Endothelial cell of umbilical vein (primary cell): ENCODE data around the gene SNRPN. TPM values are rescaled to one million over a fixed set of nuclear protein-coding genes. Genes with fewer than 3 reads are reported as not detected.

Source experiments
- BruUV-seq: library from RNA; stranded (reverse); fragments of 400-500 nt; replicated peaks from 2 replicates; lab custom pipeline; 2021; lab: Mats Ljungman, UMichigan
- CTCF ChIA-PET: fragments of 300-600, 350-600 bp; sonication (Branson Sonifier 250); formaldehyde crosslinking; loops from one replicate; lab custom pipeline; 2021; ENCODE audit warnings: antibody characterized with exemption, inconsistent platforms; lab: Charles Lee
- POLR2A ChIA-PET: fragments of 300-600, 350-600 bp; sonication (Branson Sonifier 250); formaldehyde crosslinking; loops from one replicate; lab custom pipeline; 2021; ENCODE audit warnings: antibody characterized with exemption, inconsistent platforms; lab: Charles Lee
- DNase-seq: peaks from one replicate; pipeline ENCODE4 v3.0.0-alpha.2; 2011; ENCODE audit warnings: low read depth, low spot score
- FAIRE-seq: peaks from 2 replicates; lab custom pipeline; 2011; peaks lifted over from hg19 to GRCh38; lab: Jason Lieb, UNC
- H2AFZ ChIP-seq: 2 replicates; pipeline ENCODE4 v1.6.0; 2012; ENCODE audit warnings: low read depth, low read length, control low read depth, inconsistent platforms
- H3K27ac ChIP-seq: 2 replicates; pipeline ENCODE4 v1.5.1; 2011; ENCODE audit warnings: low read depth, mild to moderate bottlenecking, control low read depth, low read length, moderate library complexity; ENCODE audit not compliant: insufficient read depth
- H3K27me3 ChIP-seq, 2 experiments: 2 replicates each; pipeline versions ENCODE4 v1.6.0 to v1.6.1; 2011; ENCODE audit warnings: low read length in 2 of 2, mixed read lengths in 1 of 2; ENCODE audit not compliant: control insufficient read depth in 2 of 2, insufficient read depth in 2 of 2
- H3K36me3 ChIP-seq, 2 experiments: 2 replicates in 1 of 2; 3 replicates in 1 of 2; pipeline ENCODE4 v1.5.1; 2011; ENCODE audit warnings: low read length in 2 of 2, mild to moderate bottlenecking in 1 of 2, moderate library complexity in 1 of 2; ENCODE audit not compliant: control insufficient read depth in 2 of 2, insufficient read depth in 2 of 2; ENCODE audit errors: extremely low read depth in 1 of 2
- H3K4me1 ChIP-seq: 3 replicates; pipeline ENCODE4 v1.5.1; 2011; ENCODE audit warnings: mild to moderate bottlenecking, low read length; ENCODE audit not compliant: control insufficient read depth, insufficient read depth; ENCODE audit errors: extremely low read depth
- H3K4me2 ChIP-seq: 2 replicates; pipeline ENCODE4 v1.6.1; 2011; ENCODE audit warnings: low read length, control low read depth, mixed read lengths; ENCODE audit not compliant: insufficient read depth
- H3K4me3 ChIP-seq, 3 experiments: fragments of 200-600 bp in 1 of 3; sonication (generic), shearing (Covaris generic) in 1 of 3; replicated peaks in 1 of 3; 2 replicates each; pipeline ENCODE4 v1.5.1; 2011 to 2016; ENCODE audit warnings: control low read depth in 3 of 3, low read length in 3 of 3, mild to moderate bottlenecking in 2 of 3, inconsistent platforms in 1 of 3, low read depth in 1 of 3, moderate library complexity in 1 of 3; ENCODE audit not compliant: insufficient read depth in 1 of 3
- H3K79me2 ChIP-seq: 2 replicates; pipeline ENCODE4 v1.6.0; 2012; ENCODE audit warnings: low read length, inconsistent platforms; ENCODE audit not compliant: control insufficient read depth, insufficient read depth
- H3K9ac ChIP-seq: replicated peaks from 2 replicates; pipeline ENCODE3; 2011; ENCODE audit warnings: low read length, control low read depth; ENCODE audit not compliant: insufficient read depth; ENCODE audit errors: extremely low read depth
- H3K9me1 ChIP-seq: replicated peaks from 3 replicates; pipeline ENCODE4 v1.6.0; 2011; ENCODE audit warnings: mild to moderate bottlenecking, low read length; ENCODE audit not compliant: control insufficient read depth, insufficient read depth; ENCODE audit errors: extremely low read depth
- H3K9me3 ChIP-seq: replicated peaks from 2 replicates; pipeline ENCODE4 v1.5.1; 2012; ENCODE audit warnings: low read length, inconsistent platforms; ENCODE audit not compliant: control insufficient read depth, insufficient read depth
- H4K20me1 ChIP-seq: replicated peaks from 2 replicates; pipeline ENCODE3; 2011; ENCODE audit warnings: mild to moderate bottlenecking, low read length; ENCODE audit not compliant: control insufficient read depth, insufficient read depth; ENCODE audit errors: extremely low read depth
- EZH2 ChIP-seq: IDR thresholded peaks from 2 replicates; pipeline ENCODE4 v1.6.1; 2012; ENCODE audit warnings: borderline replicate concordance, low read depth, mild to moderate bottlenecking, moderate library complexity, low read length, inconsistent platforms; ENCODE audit not compliant: severe bottlenecking
- FOS ChIP-seq: IDR thresholded peaks from 2 replicates; pipeline ENCODE4 v1.6.1; 2011; ENCODE audit warnings: mild to moderate bottlenecking, low read length, moderate library complexity, borderline replicate concordance; ENCODE audit not compliant: insufficient read depth
- GATA2 ChIP-seq: IDR thresholded peaks from 2 replicates; pipeline ENCODE4 v1.7.0; 2011; ENCODE audit warnings: low read depth, mild to moderate bottlenecking, moderate library complexity, mixed read lengths, low read length; ENCODE audit not compliant: insufficient read length, insufficient read depth
- JUN ChIP-seq: IDR thresholded peaks from 2 replicates; pipeline ENCODE4 v1.6.1; 2011; ENCODE audit warnings: borderline replicate concordance, low read depth; ENCODE audit not compliant: insufficient read length, insufficient read depth
- MYC ChIP-seq: IDR thresholded peaks from one replicate; pipeline ENCODE4 v1.6.1; 2011; ENCODE audit warnings: mild to moderate bottlenecking, low read depth, low read length
- POLR2A ChIP-seq: IDR thresholded peaks from 2 replicates; pipeline ENCODE4 v1.6.1; 2012; ENCODE audit warnings: low read depth, mild to moderate bottlenecking, control low read depth, low read length
- POLR2AphosphoS5 ChIP-seq: IDR thresholded peaks from 2 replicates; pipeline ENCODE4 v1.6.1; 2012; ENCODE audit warnings: low read depth, mild to moderate bottlenecking, control low read depth, low read length, moderate library complexity; ENCODE audit not compliant: insufficient read depth
- dilution Hi-C: fragments of 300-500 bp; cut with MboI; formaldehyde crosslinking; loops from one replicate; pipeline ENCODE4 v1.15.0; 2019; ENCODE audit warnings: low sequenced_read_pairs; ENCODE audit not compliant: extremely low pct_ligation_motif_present
- intact Hi-C: fragments of 100-400 bp; cut with micrococcal nuclease; formaldehyde crosslinking; loops from one replicate; pipeline ENCODE4 v1.10.0; 2022
- polyA plus RNA-seq, 4 experiments: library from polyadenylated mRNA; depleted of rRNA in 3 of 4; stranded (reverse) in 3 of 4; unstranded in 1 of 4; fragments of >200 nt; gene quantifications; 2 replicates each; pipeline versions ENCODE4 v1.2.1 to v1.2.3, GENCODE V29; 2011 to 2012; ENCODE audit warnings: missing spikeins in 1 of 4
- total RNA-seq: library from RNA; stranded (reverse); gene quantifications from 2 replicates; pipeline ENCODE4 v1.2.3, GENCODE V29; 2021
- TF ChIP-seq, protein P1 (sequence below): IDR thresholded peaks from 2 replicates; pipeline ENCODE4 v1.6.1; 2011; ENCODE audit not compliant: insufficient read depth, insufficient read length
- TF ChIP-seq, protein P2 (sequence below), 2 donors: IDR thresholded peaks; 1 replicate in 1 of 2; 2 replicates in 1 of 2; pipeline ENCODE4 v1.5.1; 2011; ENCODE audit warnings: low read length in 2 of 2, mild to moderate bottlenecking in 2 of 2, moderate library complexity in 2 of 2, control low read depth in 1 of 2, inconsistent platforms in 1 of 2, low read depth in 1 of 2; ENCODE audit not compliant: insufficient read depth in 1 of 2; ENCODE audit errors: extremely low read depth in 1 of 2

SNRPN gene
- total and polyA plus RNA-seq, 2 donors (not counting 3 experiments of a cell fraction or from before 2014, with no cell fraction given): 103 to 163 TPM

- intact Hi-C loops: no loop called here
- CTCF ChIA-PET: no interaction called here
- H3K79me2 ChIP-seq: peaks cover 41% of the 10 kb centered on the region
Observed at GRCh38 chr15:24962880-24963279, 8.1 kb downstream of the SNRPN start.

DNA sequence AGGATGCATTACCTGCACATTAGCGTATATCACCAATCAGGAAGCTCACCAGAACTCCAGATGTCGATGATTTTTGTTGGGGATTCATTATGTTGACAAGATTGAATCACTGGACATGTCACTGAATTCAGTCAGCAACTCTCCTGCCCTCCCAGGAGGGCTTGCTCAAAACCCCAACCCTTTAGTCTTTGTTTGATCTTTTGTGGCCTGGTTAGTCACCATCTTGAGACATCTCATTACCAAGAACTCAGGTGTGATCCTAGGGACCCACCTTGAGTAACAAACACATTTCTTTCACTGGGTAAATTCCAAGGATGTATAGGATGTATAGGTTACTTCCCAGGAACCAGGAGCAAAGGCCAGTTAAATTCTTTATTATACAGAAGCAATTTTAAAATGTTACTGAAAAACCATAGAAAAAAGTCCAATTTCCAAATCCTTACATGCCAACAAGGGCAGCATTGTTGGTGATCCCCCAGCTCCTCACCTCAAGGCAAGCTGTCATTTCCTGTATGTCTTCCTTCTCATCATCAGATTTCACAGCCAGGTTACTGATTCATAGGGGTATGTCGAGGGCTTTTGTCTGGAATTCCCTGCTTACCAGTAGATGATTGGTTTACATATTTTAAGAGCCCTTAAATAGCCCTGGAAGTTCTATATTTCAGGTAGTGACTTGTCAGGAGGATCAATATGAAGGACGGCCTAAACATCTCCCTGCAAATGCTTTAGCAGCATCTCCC lies 11.7 kb downstream of the SNRPN start:
- no peak overlapping the region for H3K9ac ChIP-seq
- DNase-seq (no peak), FAIRE-seq (no peak)
- no peaks in the 10 kb centered on the region for H3K36me3 ChIP-seq
- BruUV-seq: no TSS peak
- intact Hi-C loops: no loop called here
- TF ChIP-seq FOS (no peak), GATA2 (no peak), POLR2A (no peak), MYC (no peak), EZH2 (no peak), JUN (no peak), POLR2AphosphoS5 (no peak)
- TF ChIP-seq, protein P1, sequence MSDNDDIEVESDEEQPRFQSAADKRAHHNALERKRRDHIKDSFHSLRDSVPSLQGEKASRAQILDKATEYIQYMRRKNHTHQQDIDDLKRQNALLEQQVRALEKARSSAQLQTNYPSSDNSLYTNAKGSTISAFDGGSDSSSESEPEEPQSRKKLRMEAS: no peak
- TF ChIP-seq, protein P2, sequence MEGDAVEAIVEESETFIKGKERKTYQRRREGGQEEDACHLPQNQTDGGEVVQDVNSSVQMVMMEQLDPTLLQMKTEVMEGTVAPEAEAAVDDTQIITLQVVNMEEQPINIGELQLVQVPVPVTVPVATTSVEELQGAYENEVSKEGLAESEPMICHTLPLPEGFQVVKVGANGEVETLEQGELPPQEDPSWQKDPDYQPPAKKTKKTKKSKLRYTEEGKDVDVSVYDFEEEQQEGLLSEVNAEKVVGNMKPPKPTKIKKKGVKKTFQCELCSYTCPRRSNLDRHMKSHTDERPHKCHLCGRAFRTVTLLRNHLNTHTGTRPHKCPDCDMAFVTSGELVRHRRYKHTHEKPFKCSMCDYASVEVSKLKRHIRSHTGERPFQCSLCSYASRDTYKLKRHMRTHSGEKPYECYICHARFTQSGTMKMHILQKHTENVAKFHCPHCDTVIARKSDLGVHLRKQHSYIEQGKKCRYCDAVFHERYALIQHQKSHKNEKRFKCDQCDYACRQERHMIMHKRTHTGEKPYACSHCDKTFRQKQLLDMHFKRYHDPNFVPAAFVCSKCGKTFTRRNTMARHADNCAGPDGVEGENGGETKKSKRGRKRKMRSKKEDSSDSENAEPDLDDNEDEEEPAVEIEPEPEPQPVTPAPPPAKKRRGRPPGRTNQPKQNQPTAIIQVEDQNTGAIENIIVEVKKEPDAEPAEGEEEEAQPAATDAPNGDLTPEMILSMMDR (IDR thresholded peaks at IDR 0.05; ENCODE audit: extremely low read depth in 1 of 2, insufficient read depth in 1 of 2, low read depth in 1 of 2, low read length in 2 of 2): no peak
- H3K4me2 ChIP-seq: no peak overlapping the region
- H3K27ac ChIP-seq: no peak overlapping the region
- CTCF ChIA-PET: no interaction called here
- H3K4me1 ChIP-seq: no peaks in the 10 kb centered on the region
- dilution Hi-C loops: no loop called here
- no peak overlapping the region for H2AFZ ChIP-seq
- no peak overlapping the region for H3K4me3 ChIP-seq
- peaks cover 7% of the 10 kb centered on the region for H3K79me2 ChIP-seq
- no peaks in the 10 kb centered on the region for H3K27me3 ChIP-seq
- no peaks in the 10 kb centered on the region for H4K20me1 ChIP-seq
- H3K9me1 ChIP-seq: no peaks in the 10 kb centered on the region
- POLR2A ChIA-PET: no interaction called here
- H3K9me3 ChIP-seq: no peaks in the 10 kb centered on the region

More at GRCh38 chr15:24962880-24963279, 8.1 kb downstream of the SNRPN start:
- Histone ChIP-seq H3K36me3 (no peaks in the 10 kb centered on the region), H3K27me3 (no peaks in the 10 kb centered on the region), H3K9ac (no peak overlapping the region), H2AFZ (no peak overlapping the region), H3K9me1 (no peaks in the 10 kb centered on the region), H3K27ac (no peak overlapping the region), H3K4me2 (no peak overlapping the region), H4K20me1 (no peaks in the 10 kb centered on the region), H3K4me3 (no peak overlapping the region), H3K9me3 (no peaks in the 10 kb centered on the region), H3K4me1 (no peaks in the 10 kb centered on the region)
- DNase-seq: no peak
- dilution Hi-C loops: no loop called here
- TF ChIP-seq EZH2 (no peak), POLR2A (no peak), JUN (no peak), POLR2AphosphoS5 (no peak), FOS (no peak), MYC (no peak), GATA2 (no peak)
- TF ChIP-seq, protein P1: no peak
- FAIRE-seq: no peak
- BruUV-seq: no TSS peak
- POLR2A ChIA-PET: no interaction called here
